Spleen (tissue), 11 donors: Measurements from ENCODE around the gene ADAM23. TPM values are rescaled to one million over a fixed set of nuclear protein-coding genes. Genes with fewer than 3 reads are reported as not detected.
A peak's percentile ranks its signal among the peaks of the same experiment; 100 is the strongest.

Experiments used
- DNase-seq: peaks from one replicate; pipeline ENCODE4 v3.0.0-alpha.2; 2020
- H3K27ac ChIP-seq, 8 donors: fragments of 200-600 bp; sonication (generic) in 7 of 8; 1 replicate in 4 of 8; 2 replicates in 4 of 8; pipeline versions ENCODE4 v1.5.0 to v1.8.0; 2016 to 2021; ENCODE audit warnings: inconsistent platforms in 4 of 8, mild to moderate bottlenecking in 4 of 8, moderate library complexity in 1 of 8
- H3K27me3 ChIP-seq, 7 donors: fragments of 200-600 bp; sonication (generic) in 6 of 7; replicated peaks in 1 of 7; 1 replicate in 4 of 7; 2 replicates in 3 of 7; pipeline versions ENCODE4 v1.5.0 to v1.8.0; 2016 to 2021; ENCODE audit warnings: inconsistent platforms in 3 of 7, mild to moderate bottlenecking in 1 of 7
- H3K36me3 ChIP-seq, 6 donors: fragments of 200-600 bp; sonication (generic) in 5 of 6; 1 replicate in 4 of 6; 2 replicates in 2 of 6; pipeline versions ENCODE4 v1.5.0 to v1.8.0; 2016 to 2021; ENCODE audit warnings: inconsistent platforms in 2 of 6
- H3K4me1 ChIP-seq, 6 donors: fragments of 200-600 bp; sonication (generic) in 5 of 6; 1 replicate in 3 of 6; 2 replicates in 3 of 6; pipeline versions ENCODE4 v1.5.0 to v1.8.0; 2016 to 2021; ENCODE audit warnings: inconsistent platforms in 3 of 6
- H3K4me3 ChIP-seq, 8 donors: fragments of 200-600 bp; sonication (generic) in 7 of 8; 1 replicate in 4 of 8; 2 replicates in 4 of 8; pipeline versions ENCODE4 v1.5.0 to v1.8.0; 2016 to 2021; ENCODE audit warnings: inconsistent platforms in 4 of 8, mild to moderate bottlenecking in 4 of 8, moderate library complexity in 2 of 8
- H3K9me3 ChIP-seq, 8 donors: fragments of 200-600 bp; sonication (generic) in 7 of 8; 1 replicate in 4 of 8; 2 replicates in 4 of 8; pipeline versions ENCODE4 v1.5.0 to v1.8.0; 2016 to 2021; ENCODE audit warnings: inconsistent platforms in 4 of 8
- POLR2A ChIP-seq, 3 donors: fragments of 450-650 bp; IDR thresholded peaks; one replicate each; pipeline ENCODE4 v1.5.1; 2017; ENCODE audit warnings: antibody characterized with exemption in 3 of 3, mild to moderate bottlenecking in 1 of 3
- POLR2AphosphoS5 ChIP-seq, 3 donors: sonication (generic); formaldehyde crosslinking; IDR thresholded peaks; one replicate each; pipeline ENCODE4 v1.5.1; 2017; ENCODE audit warnings: antibody characterized with exemption in 3 of 3
- WGBS, 5 donors: extraction: QIAGEN DNeasy Blood & Tissue Kit in 3 of 5; methylation state at CpG; one replicate each; pipeline versions ENCODE4 v1.1.5 to v1.1.7; 2013 to 2018; 5-methylcytosine and 5-hydroxymethylcytosine counted together
- intact Hi-C: fragments of 100-400 bp; cut with DNase I; formaldehyde crosslinking; loops from one replicate; pipeline ENCODE4 v1.15.0; 2023; ENCODE audit warnings: low total_unique reads
- polyA plus RNA-seq, 3 donors: library from polyadenylated mRNA; stranded (reverse); fragments of 200-250 nt; gene quantifications; one replicate each; pipeline ENCODE4 v1.2.1, GENCODE V29; 2013
- total RNA-seq, 7 donors: library from RNA; depleted of rRNA in 3 of 7; stranded (reverse); fragments of >200 nt in 3 of 7; fragmentation: NEBNext Ultra II Directional in 4 of 7; extraction: Animal tissue kit (Norgen Biotek cat#: 25700) in 4 of 7; gene quantifications; one replicate each; pipeline versions ENCODE4 v1.1.0 to v1.2.1, GENCODE V29; 2016 to 2021
- TF ChIP-seq, protein P1 (sequence below), 11 experiments: fragments of 200-600 bp in 7 of 11; fragments of 450-650 bp in 4 of 11; sonication (generic) in 4 of 11; IDR thresholded peaks in 8 of 11; conservative IDR thresholded peaks in 3 of 11; 1 replicate in 7 of 11; 2 replicates in 4 of 11; pipeline versions ENCODE4 v1.4.0 to v1.8.0; 2016 to 2021; ENCODE audit warnings: antibody characterized with exemption in 11 of 11, inconsistent platforms in 4 of 11, mild to moderate bottlenecking in 1 of 11
- donor health status: healthy with polysubstance abuse.
- donor health status: DM: no; HTN: no; CAD: no; lungs with moderate emphysema.
- donor health status: DM: no; HTN: no; CAD: no.
- donor health status: Bipolar disorder and iron deficiency.
- donor health status: healthy.
- donor health status: DM: no; HTN: no; CAD: no.
- donor health status: DM: yes; HTN: yes; CAD: no.

ADAM23 gene
- total and polyA plus RNA-seq, 10 donors = 0.32 to 2.2 (median 0.86) TPM

- 53 to 68% (median 66%) methylated on average over 2 of the region's 2 CpGs for WGBS, 5 donors
- intact Hi-C loops = no loop called here
- Histone ChIP-seq H3K27ac (no peak overlapping the region), H3K4me3 (no peak overlapping the region), H3K27me3 (no peaks in the 10 kb centered on the region), H3K4me1 (no peaks in the 10 kb centered on the region), H3K36me3 (no peaks in the 10 kb centered on the region), H3K9me3 (no peaks in the 10 kb centered on the region)
- no peak for DNase-seq
- TF ChIP-seq POLR2A (IDR thresholded peaks at IDR 0.05) (no peak), POLR2AphosphoS5 (IDR thresholded peaks at IDR 0.05) (no peak)
- TF ChIP-seq, protein P1, sequence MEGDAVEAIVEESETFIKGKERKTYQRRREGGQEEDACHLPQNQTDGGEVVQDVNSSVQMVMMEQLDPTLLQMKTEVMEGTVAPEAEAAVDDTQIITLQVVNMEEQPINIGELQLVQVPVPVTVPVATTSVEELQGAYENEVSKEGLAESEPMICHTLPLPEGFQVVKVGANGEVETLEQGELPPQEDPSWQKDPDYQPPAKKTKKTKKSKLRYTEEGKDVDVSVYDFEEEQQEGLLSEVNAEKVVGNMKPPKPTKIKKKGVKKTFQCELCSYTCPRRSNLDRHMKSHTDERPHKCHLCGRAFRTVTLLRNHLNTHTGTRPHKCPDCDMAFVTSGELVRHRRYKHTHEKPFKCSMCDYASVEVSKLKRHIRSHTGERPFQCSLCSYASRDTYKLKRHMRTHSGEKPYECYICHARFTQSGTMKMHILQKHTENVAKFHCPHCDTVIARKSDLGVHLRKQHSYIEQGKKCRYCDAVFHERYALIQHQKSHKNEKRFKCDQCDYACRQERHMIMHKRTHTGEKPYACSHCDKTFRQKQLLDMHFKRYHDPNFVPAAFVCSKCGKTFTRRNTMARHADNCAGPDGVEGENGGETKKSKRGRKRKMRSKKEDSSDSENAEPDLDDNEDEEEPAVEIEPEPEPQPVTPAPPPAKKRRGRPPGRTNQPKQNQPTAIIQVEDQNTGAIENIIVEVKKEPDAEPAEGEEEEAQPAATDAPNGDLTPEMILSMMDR (IDR thresholded peaks at IDR 0.05 in 8 of 11, conservative IDR thresholded peaks at IDR 0.05 in 3 of 11) = no peak
Measured at GRCh38 chr2:206543073-206543472, 99.7 kb downstream of the ADAM23 start.

DNA sequence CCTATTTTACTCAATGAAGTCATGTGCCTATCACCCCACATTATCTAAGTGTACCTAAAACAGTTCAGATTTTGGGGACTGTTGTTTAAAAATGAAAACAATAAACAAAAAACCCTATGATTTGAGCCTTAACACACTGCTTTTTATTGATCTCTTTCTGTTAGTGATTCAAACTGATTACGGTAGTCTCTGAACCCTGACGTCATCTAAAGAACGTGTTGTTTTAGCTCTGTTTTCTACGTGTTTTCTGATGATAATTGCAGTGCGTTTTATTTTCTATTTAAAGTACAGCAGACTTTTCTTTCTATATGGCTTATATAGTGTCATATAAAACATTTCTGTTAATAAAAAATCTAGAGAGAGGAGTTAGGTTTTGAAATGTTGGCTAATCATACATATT is 105.1 kb downstream of the ADAM23 start:
- WGBS, 5 donors = 92 to 96% (median 93%) methylated on average over 5 of the region's 5 CpGs
- H3K36me3 ChIP-seq = no peaks in the 10 kb centered on the region
- H3K27me3 ChIP-seq = peaks cover 0 to 5% (median 0%) of the 10 kb centered on the region in 7 donors
- no peak for DNase-seq
- TF ChIP-seq POLR2AphosphoS5 (IDR thresholded peaks at IDR 0.05) (no peak), POLR2A (IDR thresholded peaks at IDR 0.05) (no peak)
- TF ChIP-seq, protein P1 (IDR thresholded peaks at IDR 0.05 in 8 of 11, conservative IDR thresholded peaks at IDR 0.05 in 3 of 11) = no peak
- H3K27ac ChIP-seq = no peak overlapping the region
- H3K4me1 ChIP-seq = no peaks in the 10 kb centered on the region
- H3K9me3 ChIP-seq = no peaks in the 10 kb centered on the region
- no peak overlapping the region for H3K4me3 ChIP-seq
- intact Hi-C loops = no loop called here

GRCh38 chr2:206555721-206556120 is 112.4 kb downstream of the ADAM23 start:
- TF ChIP-seq POLR2A (IDR thresholded peaks at IDR 0.05) (no peak), POLR2AphosphoS5 (IDR thresholded peaks at IDR 0.05) (no peak)
- TF ChIP-seq, protein P1 (IDR thresholded peaks at IDR 0.05 in 8 of 11, conservative IDR thresholded peaks at IDR 0.05 in 3 of 11) = no peak
- intact Hi-C loops = no loop called here

GRCh38 chr2:206556357-206556949 is 113.1 kb downstream of the ADAM23 start:
- no peaks in the 10 kb centered on the region for H3K9me3 ChIP-seq
- H3K4me1 ChIP-seq = no peaks in the 10 kb centered on the region
- WGBS, 5 donors = 55 to 66% (median 60%) methylated on average over 5 of the region's 5 CpGs
- H3K36me3 ChIP-seq = no peaks in the 10 kb centered on the region
- TF ChIP-seq, protein P1 (IDR thresholded peaks at IDR 0.05 in 8 of 11, conservative IDR thresholded peaks at IDR 0.05 in 3 of 11) = peak in 4 of 11 experiments; percentile 12 to 30 (median 23)
- TF ChIP-seq POLR2AphosphoS5 (IDR thresholded peaks at IDR 0.05) (no peak), POLR2A (IDR thresholded peaks at IDR 0.05) (no peak)
- H3K27ac ChIP-seq = no peak overlapping the region
- H3K27me3 ChIP-seq = peaks cover 0 to 5% (median 0%) of the 10 kb centered on the region in 7 donors
- intact Hi-C loops = no loop called here
- no peak for DNase-seq
- H3K4me3 ChIP-seq = no peak overlapping the region

More at GRCh38 chr2:206555721-206556120, 112.4 kb downstream of the ADAM23 start:
- Histone ChIP-seq H3K9me3 (no peaks in the 10 kb centered on the region), H3K4me1 (no peaks in the 10 kb centered on the region), H3K27ac (no peak overlapping the region), H3K36me3 (no peaks in the 10 kb centered on the region), H3K4me3 (no peak overlapping the region), H3K27me3 (peaks cover 0 to 5% (median 0%) of the 10 kb centered on the region in 7 donors)
- DNase-seq = no peak
